Measurements from ENCODE around the gene MOGAT1.
A peak's percentile ranks its signal among the peaks of the same experiment; 100 is the strongest.

MOGAT1 gene, protein sequence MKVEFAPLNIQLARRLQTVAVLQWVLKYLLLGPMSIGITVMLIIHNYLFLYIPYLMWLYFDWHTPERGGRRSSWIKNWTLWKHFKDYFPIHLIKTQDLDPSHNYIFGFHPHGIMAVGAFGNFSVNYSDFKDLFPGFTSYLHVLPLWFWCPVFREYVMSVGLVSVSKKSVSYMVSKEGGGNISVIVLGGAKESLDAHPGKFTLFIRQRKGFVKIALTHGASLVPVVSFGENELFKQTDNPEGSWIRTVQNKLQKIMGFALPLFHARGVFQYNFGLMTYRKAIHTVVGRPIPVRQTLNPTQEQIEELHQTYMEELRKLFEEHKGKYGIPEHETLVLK

GRCh38 chr2:222671259-222672067, at the start of gene MOGAT1:
MOGAT1 (plus strand) TSS chr2:222671658; CDS start chr2:222671786, 128 bp downstream.
- DNase-seq: no peak

DNA sequence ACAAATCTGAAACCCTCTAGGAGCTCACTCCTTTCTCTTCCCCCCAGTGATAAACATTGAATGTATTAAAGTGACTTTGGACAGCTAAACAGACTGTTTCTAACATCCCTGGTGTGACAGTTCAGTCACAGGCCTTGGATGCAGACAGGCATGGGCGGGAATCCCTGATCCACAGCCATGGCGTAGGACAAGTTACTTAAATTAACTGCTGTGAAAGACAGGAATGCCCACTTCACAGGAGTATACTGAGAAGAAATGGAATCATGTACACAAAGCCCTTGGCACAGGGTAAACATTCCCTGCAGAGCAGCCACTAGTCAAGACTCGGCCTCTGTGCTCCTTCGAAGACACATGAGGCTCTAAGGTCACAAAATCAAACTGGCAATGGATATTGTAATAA, 49.6 kb upstream of the MOGAT1 start:
- no peak for DNase-seq

- DNase-seq: no peak
These were observed 48.5 kb upstream of the MOGAT1 start for GRCh38 chr2:222622910-222623309.

GRCh38 chr2:222623756-222624309, 47.6 kb upstream of the MOGAT1 start:
- DNase-seq: no peak

DNA sequence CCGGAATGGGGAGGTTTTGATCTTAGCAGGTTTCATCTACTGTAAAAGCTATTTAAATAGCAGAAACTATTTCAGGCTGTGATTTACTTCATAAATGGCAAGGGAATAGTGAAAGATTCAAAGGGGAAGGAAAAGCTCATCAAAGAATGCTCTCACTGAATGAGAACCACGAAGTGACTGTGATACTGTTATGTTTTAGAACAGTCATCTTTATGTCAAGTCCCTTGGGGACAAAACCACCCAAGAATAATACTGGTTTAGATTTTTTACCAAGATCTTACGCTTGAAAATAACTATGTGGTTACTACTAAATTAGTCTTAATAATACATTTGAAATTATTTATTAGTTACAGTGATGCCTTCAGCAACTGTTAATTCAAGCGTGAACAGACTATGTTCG, 43.7 kb upstream of the MOGAT1 start:
- no peak for DNase-seq

GRCh38 chr2:222635295-222635694, 36.2 kb upstream of the MOGAT1 start:
- no peak for DNase-seq

DNA sequence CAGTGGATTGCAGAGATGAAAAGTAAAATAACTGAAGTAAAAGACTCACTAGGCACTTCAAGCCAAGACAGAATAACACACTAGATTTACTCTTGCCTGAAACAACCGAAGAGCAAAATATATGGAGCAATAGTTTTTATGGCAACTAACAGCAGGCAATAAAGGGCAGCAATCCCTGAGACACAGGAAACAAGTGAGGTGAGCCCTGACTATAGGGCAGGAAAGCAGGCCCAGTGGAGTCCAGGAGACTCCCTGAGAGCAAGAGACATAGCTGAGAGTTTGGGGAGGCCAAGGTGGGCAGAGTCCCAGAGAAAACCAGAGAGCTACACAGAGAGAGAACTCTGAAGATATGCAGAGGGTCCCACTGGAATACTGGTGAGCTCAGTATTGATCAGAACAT, 34.4 kb upstream of the MOGAT1 start:
- DNase-seq: no peak

- no peak for DNase-seq
These were observed 30.1 kb upstream of the MOGAT1 start for GRCh38 chr2:222641336-222641735.

DNA sequence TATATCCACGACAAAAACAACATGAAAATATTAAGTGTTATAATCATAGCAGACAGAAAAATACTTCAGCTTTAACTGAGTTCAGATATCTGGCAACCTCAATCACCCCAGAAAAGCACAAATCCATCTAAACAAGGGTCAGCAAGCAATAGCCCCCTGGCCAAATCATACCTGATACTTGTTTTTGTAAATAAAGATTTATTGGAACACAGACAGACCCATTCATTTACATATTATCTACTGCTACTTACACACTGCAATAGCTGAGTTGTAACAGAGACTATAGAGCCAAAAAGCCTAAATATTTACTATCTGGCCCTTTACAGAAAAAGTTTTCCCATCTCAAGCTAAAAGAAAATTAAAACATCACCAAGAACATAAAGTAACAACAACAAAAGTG, 28.3 kb upstream of the MOGAT1 start:
- DNase-seq: no peak

DNA sequence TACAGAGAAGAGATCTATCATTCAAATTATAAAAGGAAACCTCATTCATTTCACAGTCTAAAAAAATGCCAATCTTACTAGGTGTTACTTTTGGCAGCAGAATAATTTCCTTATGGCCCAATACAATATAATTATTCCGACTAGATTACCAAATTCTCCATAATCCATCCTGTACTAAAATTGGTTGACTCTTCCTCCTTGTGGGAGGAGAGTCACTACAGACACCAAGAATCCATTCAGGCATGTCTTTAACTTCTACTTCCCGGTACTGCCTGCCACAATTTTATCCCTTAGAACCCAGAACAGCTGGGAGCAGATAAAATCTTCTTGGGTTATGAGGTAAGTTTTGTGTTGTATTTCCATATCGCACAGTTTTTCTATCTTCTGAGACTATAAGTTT, 25.4 kb upstream of the MOGAT1 start:
- DNase-seq: no peak

- no peak for DNase-seq
These were observed 21.7 kb upstream of the MOGAT1 start for GRCh38 chr2:222649801-222650200.

DNA sequence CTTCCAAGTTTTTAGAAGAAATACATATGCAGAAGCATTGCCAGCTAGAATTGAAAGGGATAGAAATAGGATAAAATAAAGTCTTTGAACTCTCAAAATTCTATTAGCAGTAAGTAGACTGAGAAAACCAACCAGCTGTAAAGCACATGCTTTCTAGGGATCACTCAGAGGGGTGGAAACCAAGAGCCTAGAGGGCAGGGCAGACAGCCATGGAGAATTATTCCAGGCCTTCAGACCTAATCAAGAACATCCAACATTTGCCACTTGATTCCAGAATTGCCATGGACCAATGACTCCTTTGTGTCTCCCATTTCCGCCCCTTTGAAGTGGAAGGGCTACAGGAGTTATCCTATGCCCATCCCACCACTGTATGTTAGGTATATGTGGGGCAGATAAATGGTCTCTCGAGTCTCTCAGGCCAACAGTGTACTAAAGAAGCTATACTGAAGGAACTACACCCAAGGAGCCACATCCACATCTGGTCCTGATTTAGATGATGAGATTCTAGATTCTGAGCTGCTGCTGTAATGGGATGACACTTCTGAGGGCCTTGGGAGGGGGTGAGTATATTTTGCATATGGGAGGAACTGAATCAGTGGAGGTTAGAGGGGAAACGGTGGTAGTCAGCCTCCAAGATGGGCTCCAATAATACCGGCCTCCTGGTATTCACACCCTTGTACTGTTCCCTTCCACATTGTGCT, 19.6 kb upstream of the MOGAT1 start:
- DNase-seq: no peak

- DNase-seq: no peak
These were observed 18.8 kb upstream of the MOGAT1 start for GRCh38 chr2:222652491-222653255.

- no peak for DNase-seq
These were observed 18.2 kb upstream of the MOGAT1 start for GRCh38 chr2:222653280-222653679.

- peak; percentile 89 to 91 for DNase-seq
These were observed 15.5 kb upstream of the MOGAT1 start, which contains the start of gene FARSB for GRCh38 chr2:222655787-222656525. FARSB (minus strand) TSS chr2:222656092; CDS start chr2:222656073, 19 bp downstream.

DNA sequence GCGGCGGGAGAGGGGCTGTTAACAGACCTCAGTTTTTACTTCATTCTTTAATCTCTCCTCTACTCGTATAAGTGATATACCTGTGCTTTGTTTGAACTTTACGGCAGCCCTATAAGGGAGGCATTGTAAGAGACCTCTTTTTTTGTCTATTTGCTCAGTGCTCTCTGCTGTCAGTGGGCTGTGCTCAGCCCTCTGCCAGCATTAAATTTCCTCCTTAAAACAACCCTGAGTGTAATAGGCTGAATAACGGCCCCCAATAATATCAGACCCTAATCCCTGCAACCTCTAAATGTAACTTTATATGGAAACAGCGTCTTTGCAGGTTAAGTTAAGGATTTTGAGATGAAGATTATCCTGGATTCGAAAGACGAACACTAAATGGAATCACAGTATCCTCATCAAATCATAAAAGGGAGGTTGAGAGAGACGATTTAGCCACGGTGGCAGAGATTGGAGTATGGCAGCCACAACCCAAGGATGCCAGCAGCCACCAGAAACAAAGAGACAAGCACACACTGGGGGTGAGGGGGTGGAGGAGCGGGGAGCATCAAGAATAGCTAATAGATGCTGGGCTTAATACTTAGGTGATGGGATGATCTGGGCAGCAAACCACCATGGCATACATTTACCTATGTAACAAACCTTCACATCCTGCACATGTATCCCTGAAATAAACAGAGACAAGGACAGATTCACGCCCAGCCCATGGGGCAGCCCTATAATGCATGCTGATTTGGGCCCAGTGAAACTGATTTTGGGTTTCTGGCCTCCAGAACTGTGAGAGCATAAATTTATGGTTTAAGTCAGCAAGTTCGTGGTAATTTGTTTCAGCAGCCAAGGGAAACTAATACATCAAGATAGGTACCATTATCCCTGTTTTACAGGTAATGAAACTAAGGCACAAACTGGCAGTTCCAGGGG, 14.7 kb upstream of the MOGAT1 start:
- no peak for DNase-seq

DNA sequence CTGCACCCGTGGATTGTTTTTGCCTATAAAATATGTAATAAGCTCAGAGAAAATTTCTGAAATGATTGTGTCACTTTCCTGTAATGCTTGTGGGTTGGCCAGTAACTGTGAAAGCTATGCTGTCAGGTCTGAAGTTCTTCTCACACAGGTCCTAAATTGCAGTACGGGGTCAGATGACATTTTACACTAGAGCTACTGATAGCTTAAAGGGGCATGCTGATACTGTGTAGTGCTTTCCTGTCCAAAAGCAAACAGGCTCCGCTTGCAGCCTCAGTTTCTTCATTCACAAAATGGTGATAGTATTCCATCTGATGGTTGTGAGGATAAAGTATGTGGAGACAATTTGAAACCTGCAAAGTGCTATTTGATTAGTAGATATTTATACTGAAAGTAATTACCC, 8.0 kb upstream of the MOGAT1 start:
- no peak for DNase-seq

DNA sequence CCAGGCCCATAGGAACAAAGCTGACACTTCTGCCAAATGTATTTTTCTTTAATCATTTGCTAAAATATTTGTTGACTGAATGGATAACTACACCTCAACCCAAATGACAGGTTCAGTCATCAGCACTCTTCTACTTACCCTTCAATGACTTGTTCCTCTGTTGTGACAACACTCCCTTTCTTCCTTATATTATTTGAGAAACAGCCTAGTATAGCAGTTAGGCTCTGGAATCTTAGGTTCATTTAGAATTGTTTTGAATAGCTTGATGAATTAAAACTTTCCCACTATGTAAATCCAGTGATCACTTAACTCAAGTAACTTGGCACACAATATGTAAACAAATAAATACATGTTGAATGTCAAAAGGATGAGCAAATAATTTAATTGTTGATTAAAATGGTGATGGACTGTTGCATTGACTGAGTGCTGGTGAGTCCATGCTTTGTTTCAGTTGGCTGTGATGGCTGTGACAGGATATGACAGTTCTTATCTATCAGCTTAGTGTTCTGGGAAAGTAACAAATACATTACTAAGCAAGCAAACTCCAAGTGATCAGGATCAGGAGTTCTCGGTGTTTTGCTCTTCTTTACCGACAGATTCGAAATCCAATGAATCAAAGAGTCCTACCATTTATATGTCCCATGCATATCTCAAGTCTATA, 2.8 kb upstream of the MOGAT1 start:
- no peak for DNase-seq

DNA sequence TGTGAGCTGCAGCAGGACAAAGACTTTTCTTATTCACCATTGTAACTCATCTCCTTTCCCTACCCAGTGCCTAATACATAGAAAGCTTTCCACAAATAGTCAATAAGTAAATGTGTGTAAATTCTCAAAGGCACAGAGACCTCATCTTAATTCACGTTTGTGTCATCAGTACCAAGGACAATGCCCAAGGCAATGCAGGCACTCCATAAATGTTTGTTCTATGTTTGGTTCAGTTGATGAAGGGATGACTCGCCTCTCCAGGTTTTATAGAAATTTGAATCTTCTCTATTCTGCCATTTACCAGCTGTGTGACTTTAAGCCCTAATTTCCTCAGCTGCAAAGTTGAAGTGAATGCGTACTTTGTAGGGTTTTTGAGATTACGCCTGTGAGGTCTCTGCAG, 2.1 kb upstream of the MOGAT1 start:
- no peak for DNase-seq

All from activated CD4-positive, alpha-beta T cell treated with anti-CD3 and anti-CD28 coated beads, Interleukin-2, amount 50 U/mL, for 48 hours (primary cell).